HG02759 (cell line): ENCODE results near the gene UQCRH.
"Not testable (repeated sequence)": the region's sequence is repeated elsewhere in the genome, so short reads cannot be mapped to it uniquely, and the experiment has no call there.

Experiments
- ATAC-seq: cut with Tn5 transposase; IDR thresholded peaks from one replicate; pipeline ENCODE4 v1.9.1; 2021; ENCODE audit warnings: mild to moderate bottlenecking, moderate library complexity; ENCODE audit not compliant: unreplicated experiment

Gene UQCRH

GRCh38 chr1:46331786-46332540, 28.5 kb downstream of the UQCRH start:
- peak; percentile 52 for ATAC-seq

GRCh38 chr1:46333300-46334029, 30.0 kb downstream of the UQCRH start:
- ATAC-seq = no peak

- ATAC-seq = no peak
Observed at GRCh38 chr1:46334030-46334384, 30.5 kb downstream of the UQCRH start.

GRCh38 chr1:46335081-46335480, 31.6 kb downstream of the UQCRH start:
- ATAC-seq = no peak

GRCh38 chr1:46337409-46337808, 33.9 kb downstream of the UQCRH start:
- ATAC-seq = not testable (repeated sequence)

GRCh38 chr1:46340404-46341221, 37.1 kb downstream of the UQCRH start, which contains the start of gene NSUN4:
Gene NSUN4 (plus strand): TSS chr1:46340807. CDS start chr1:46340827, 20 bp downstream.
- peak; percentile 80 for ATAC-seq

GRCh38 chr1:46341222-46342083, 38.0 kb downstream of the UQCRH start:
- no peak for ATAC-seq

GRCh38 chr1:46342084-46342656, 38.7 kb downstream of the UQCRH start:
- ATAC-seq = no peak

- ATAC-seq = no peak
Observed at GRCh38 chr1:46342677-46343350, 39.3 kb downstream of the UQCRH start.

- no peak for ATAC-seq
Observed at GRCh38 chr1:46343351-46343695, 39.8 kb downstream of the UQCRH start.

GRCh38 chr1:46343705-46344104, 40.2 kb downstream of the UQCRH start:
- no peak for ATAC-seq

- ATAC-seq = no peak
Observed at GRCh38 chr1:46344481-46344880, 41.0 kb downstream of the UQCRH start.

GRCh38 chr1:46345281-46345680, 41.8 kb downstream of the UQCRH start:
- no peak for ATAC-seq

GRCh38 chr1:46352363-46352762, 48.9 kb downstream of the UQCRH start:
- ATAC-seq = no peak

GRCh38 chr1:46355920-46356319, 52.4 kb downstream of the UQCRH start:
- ATAC-seq = not testable (repeated sequence)

- no peak for ATAC-seq
Observed at GRCh38 chr1:46362158-46362557, 58.7 kb downstream of the UQCRH start.

- no peak for ATAC-seq
Observed at GRCh38 chr1:46363121-46363520, 59.6 kb downstream of the UQCRH start.

GRCh38 chr1:46364612-46365011, 61.1 kb downstream of the UQCRH start:
- no peak for ATAC-seq

GRCh38 chr1:46365796-46366195, 62.3 kb downstream of the UQCRH start:
- ATAC-seq = not testable (repeated sequence)
